ENCODE results near the gene ARL5C.

GRCh38 chr17:39195568-39196160 is 29.7 kb upstream of the ARL5C start:
- no peak for TF ChIP-seq CTCF (optimal IDR thresholded peaks at IDR 0.05 in 1 of 3, IDR thresholded peaks at IDR 0.05 in 1 of 3, conservative IDR thresholded peaks at IDR 0.05 in 1 of 3; ENCODE audit: extremely low read depth in 1 of 3, insufficient read depth in 2 of 3, low read length in 3 of 3)
- TF ChIP-seq EZH2 (IDR thresholded peaks at IDR 0.05; ENCODE audit: low read length), result no peak
